Upper lobe of left lung (tissue), 6 donors: ENCODE data around the gene PRSS21. TPM values are rescaled to one million over a fixed set of nuclear protein-coding genes. Genes with fewer than 3 reads are reported as not detected.

Source experiments
- ATAC-seq, 2 donors: fragments of 200-7000 bp; cut with Tn5 transposase; one replicate each; pipeline ENCODE4 v1.9.1; 2022; ENCODE audit warnings: mild to moderate bottlenecking in 2 of 2, moderate library complexity in 2 of 2; ENCODE audit not compliant: low FRiP score in 2 of 2
- DNase-seq, 2 donors: peaks; one replicate each; pipeline ENCODE4 v3.0.0-alpha.2; 2019 to 2020
- H3K27ac ChIP-seq, 4 donors: fragments of 200-600 bp; sonication (generic); one replicate each; pipeline ENCODE4 v1.5.1; 2016 to 2019
- H3K27me3 ChIP-seq, 4 donors: fragments of 200-600 bp; sonication (generic); one replicate each; pipeline ENCODE4 v1.5.1; 2017 to 2019
- H3K36me3 ChIP-seq, 4 donors: fragments of 200-600 bp; sonication (generic); one replicate each; pipeline ENCODE4 v1.5.1; 2016 to 2019
- H3K4me1 ChIP-seq, 4 donors: fragments of 200-600 bp; sonication (generic); one replicate each; pipeline ENCODE4 v1.5.1; 2018 to 2019
- H3K4me3 ChIP-seq, 4 donors: fragments of 200-600 bp; sonication (generic); one replicate each; pipeline ENCODE4 v1.5.1; 2017 to 2019; ENCODE audit warnings: mild to moderate bottlenecking in 2 of 4, moderate library complexity in 1 of 4
- H3K9me3 ChIP-seq, 4 donors: fragments of 200-600 bp; sonication (generic); one replicate each; pipeline ENCODE4 v1.5.1; 2018 to 2019
- CTCF ChIP-seq, 6 experiments: fragments of 450-650 bp in 4 of 6; fragments of 200-600 bp in 2 of 6; sonication (generic) in 2 of 6; IDR thresholded peaks; one replicate each; pipeline ENCODE4 v1.5.1; 2016 to 2019; ENCODE audit warnings: antibody characterized with exemption in 6 of 6
- EP300 ChIP-seq, 4 donors: sonication (generic); formaldehyde crosslinking; IDR thresholded peaks; one replicate each; pipeline ENCODE4 v1.5.1; 2017; ENCODE audit warnings: antibody characterized with exemption in 4 of 4, control low read depth in 2 of 4
- POLR2A ChIP-seq, 4 donors: fragments of 450-650 bp; IDR thresholded peaks; one replicate each; pipeline ENCODE4 v1.5.1; 2016 to 2017; ENCODE audit warnings: antibody characterized with exemption in 4 of 4, mild to moderate bottlenecking in 2 of 4
- POLR2AphosphoS5 ChIP-seq, 2 donors: sonication (generic); formaldehyde crosslinking; IDR thresholded peaks; one replicate each; pipeline ENCODE4 v1.5.1; 2017; ENCODE audit warnings: antibody characterized with exemption in 2 of 2
- WGBS, 2 donors: methylation state at CpG; one replicate each; pipeline ENCODE4 v1.1.5; 2017 to 2018; 5-methylcytosine and 5-hydroxymethylcytosine counted together
- total RNA-seq, 6 donors: library from RNA; depleted of rRNA in 4 of 6; stranded (reverse); fragments of >200 nt in 4 of 6; gene quantifications; one replicate each; pipeline versions ENCODE4 v1.1.0 to v1.2.1, GENCODE V29; 2016 to 2021
- donor health status: DM: no; HTN: no; CAD: no; lungs with moderate emphysema.
- donor health status: DM: no; HTN: yes; CAD: no; lungs with severe emphysema.

Gene PRSS21
- total RNA-seq, 6 donors from 2014 or later = 1.2 to 16.2 (median 14.5) TPM; not detected in 1

GRCh38 chr16:2803545-2804195, 13.4 kb upstream of the PRSS21 start:
- Histone ChIP-seq H3K4me1 (peaks cover 0 to 9% (median 3%) of the 10 kb centered on the region in 4 donors), H3K27ac (no peak overlapping the region), H3K4me3 (no peak overlapping the region), H3K9me3 (peaks cover 7 to 9% (median 8%) of the 10 kb centered on the region in 4 donors), H3K36me3 (no peaks in the 10 kb centered on the region), H3K27me3 (no peaks in the 10 kb centered on the region)
- no peak for DNase-seq
- no peak for ATAC-seq
- 80 to 86% methylated on average over 3 of the region's 3 CpGs for WGBS, 2 donors
- no peak for TF ChIP-seq EP300 (IDR thresholded peaks at IDR 0.05)
- TF ChIP-seq POLR2A (IDR thresholded peaks at IDR 0.05) = no peak

- DNase-seq (no peak), ATAC-seq (no peak)
- H3K4me3 ChIP-seq = no peak overlapping the region
- no peaks in the 10 kb centered on the region for H3K27me3 ChIP-seq
- peaks cover 7 to 9% (median 8%) of the 10 kb centered on the region in 4 donors for H3K9me3 ChIP-seq
- no peak overlapping the region for H3K27ac ChIP-seq
- TF ChIP-seq EP300 (IDR thresholded peaks at IDR 0.05) (no peak), POLR2AphosphoS5 (IDR thresholded peaks at IDR 0.05) (no peak), POLR2A (IDR thresholded peaks at IDR 0.05) (no peak), CTCF (IDR thresholded peaks at IDR 0.05) (no peak)
- H3K4me1 ChIP-seq = no peaks in the 10 kb centered on the region
- no peaks in the 10 kb centered on the region for H3K36me3 ChIP-seq
- whole genome bisulfite sequencing, 2 donors = 90 to 100% methylated on average over 1 to 4 of the region's 4 CpGs
Measured at GRCh38 chr16:2804728-2805127, 12.3 kb upstream of the PRSS21 start.

GRCh38 chr16:2806286-2806685, 10.8 kb upstream of the PRSS21 start:
- TF ChIP-seq CTCF (IDR thresholded peaks at IDR 0.05) = no peak
- no peak for TF ChIP-seq EP300 (IDR thresholded peaks at IDR 0.05)
- no peak for TF ChIP-seq POLR2A (IDR thresholded peaks at IDR 0.05)
- TF ChIP-seq POLR2AphosphoS5 (IDR thresholded peaks at IDR 0.05) = no peak
- ATAC-seq (no peak), DNase-seq (no peak)
- Histone ChIP-seq H3K4me3 (no peak overlapping the region), H3K4me1 (no peaks in the 10 kb centered on the region), H3K27me3 (no peaks in the 10 kb centered on the region), H3K36me3 (no peaks in the 10 kb centered on the region), H3K27ac (no peak overlapping the region), H3K9me3 (peaks cover 7 to 9% (median 8%) of the 10 kb centered on the region in 4 donors)
- WGBS, 2 donors = 66 to 74% methylated on average over 5 of the region's 5 CpGs

GRCh38 chr16:2808181-2808580, 8.9 kb upstream of the PRSS21 start:
- H3K27me3 ChIP-seq = no peaks in the 10 kb centered on the region
- H3K27ac ChIP-seq = no peak overlapping the region
- H3K4me3 ChIP-seq = no peak overlapping the region
- TF ChIP-seq POLR2AphosphoS5 (IDR thresholded peaks at IDR 0.05) (no peak), POLR2A (IDR thresholded peaks at IDR 0.05) (no peak), EP300 (IDR thresholded peaks at IDR 0.05) (no peak), CTCF (IDR thresholded peaks at IDR 0.05) (no peak)
- peaks cover 7 to 9% (median 8%) of the 10 kb centered on the region in 4 donors for H3K9me3 ChIP-seq
- no peaks in the 10 kb centered on the region for H3K4me1 ChIP-seq
- DNase-seq = no peak
- no peaks in the 10 kb centered on the region for H3K36me3 ChIP-seq
- no peak for ATAC-seq
- 86 to 97% methylated on average over 7 of the region's 7 CpGs for WGBS, 2 donors

- Histone ChIP-seq H3K4me3 (no peak overlapping the region), H3K36me3 (no peaks in the 10 kb centered on the region), H3K4me1 (no peaks in the 10 kb centered on the region), H3K9me3 (peaks cover under 1 to 3% (median 2%) of the 10 kb centered on the region in 4 donors), H3K27ac (no peak overlapping the region), H3K27me3 (no peaks in the 10 kb centered on the region)
- ATAC-seq (no peak), DNase-seq (no peak)
- WGBS, 2 donors = 78 to 80% methylated on average over 3 of the region's 3 CpGs
- no peak for TF ChIP-seq POLR2AphosphoS5 (IDR thresholded peaks at IDR 0.05)
- TF ChIP-seq CTCF (IDR thresholded peaks at IDR 0.05) = no peak
- TF ChIP-seq EP300 (IDR thresholded peaks at IDR 0.05) = no peak
Measured at GRCh38 chr16:2809149-2809760, 7.8 kb upstream of the PRSS21 start.
